Stimulated activated CD4-positive, alpha-beta T cell treated with anti-CD3 and anti-CD28 coated beads, Interleukin-2, amount 100 ng/mL, for 24 hours (primary cell): ENCODE data around the gene VGLL4.
"Not testable (repeated sequence)": the region's sequence is repeated elsewhere in the genome, so short reads cannot be mapped to it uniquely, and the experiment has no call there.

Experiments
- DNase-seq, 2 donors: peaks; one replicate each; pipeline ENCODE4 v3.0.0-alpha.2; 2020

Gene VGLL4

GRCh38 chr3:11546657-11547302, 96.9 kb downstream of the VGLL4 start:
- no peak for DNase-seq

DNA sequence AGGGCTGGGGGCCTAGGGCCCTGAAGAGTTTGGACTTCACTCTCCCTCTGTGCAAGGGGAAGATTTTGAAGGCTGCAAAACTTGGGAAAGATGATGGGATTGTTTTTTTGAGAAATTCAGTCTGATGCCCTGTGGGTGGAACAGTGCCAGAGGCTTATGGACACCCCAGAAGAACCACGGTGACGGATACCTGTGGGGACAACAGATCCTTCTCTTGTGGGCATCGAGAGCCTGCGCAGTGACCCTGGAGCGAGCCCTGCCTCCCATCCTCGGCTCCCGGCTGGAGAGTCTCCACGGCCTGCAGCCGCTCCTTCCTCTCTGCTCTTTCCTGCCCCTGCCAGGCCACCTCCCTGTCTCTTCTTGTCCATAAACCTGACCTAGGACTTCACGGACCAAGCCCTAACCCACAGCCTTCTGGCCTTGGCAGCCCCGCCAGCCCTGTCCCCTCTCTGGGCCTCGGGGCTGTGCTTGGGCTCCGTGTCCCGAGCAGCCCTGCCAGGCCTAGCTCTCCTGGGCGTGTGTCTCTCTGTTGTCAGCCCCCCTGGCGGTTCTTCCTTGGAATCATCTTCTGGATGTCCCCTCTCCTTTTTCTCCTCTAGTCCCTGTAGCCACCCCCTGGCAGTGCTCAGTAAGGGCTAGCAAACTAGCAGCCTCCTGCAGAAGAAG, 98.4 kb downstream of the VGLL4 start:
- DNase-seq, result no peak

DNA sequence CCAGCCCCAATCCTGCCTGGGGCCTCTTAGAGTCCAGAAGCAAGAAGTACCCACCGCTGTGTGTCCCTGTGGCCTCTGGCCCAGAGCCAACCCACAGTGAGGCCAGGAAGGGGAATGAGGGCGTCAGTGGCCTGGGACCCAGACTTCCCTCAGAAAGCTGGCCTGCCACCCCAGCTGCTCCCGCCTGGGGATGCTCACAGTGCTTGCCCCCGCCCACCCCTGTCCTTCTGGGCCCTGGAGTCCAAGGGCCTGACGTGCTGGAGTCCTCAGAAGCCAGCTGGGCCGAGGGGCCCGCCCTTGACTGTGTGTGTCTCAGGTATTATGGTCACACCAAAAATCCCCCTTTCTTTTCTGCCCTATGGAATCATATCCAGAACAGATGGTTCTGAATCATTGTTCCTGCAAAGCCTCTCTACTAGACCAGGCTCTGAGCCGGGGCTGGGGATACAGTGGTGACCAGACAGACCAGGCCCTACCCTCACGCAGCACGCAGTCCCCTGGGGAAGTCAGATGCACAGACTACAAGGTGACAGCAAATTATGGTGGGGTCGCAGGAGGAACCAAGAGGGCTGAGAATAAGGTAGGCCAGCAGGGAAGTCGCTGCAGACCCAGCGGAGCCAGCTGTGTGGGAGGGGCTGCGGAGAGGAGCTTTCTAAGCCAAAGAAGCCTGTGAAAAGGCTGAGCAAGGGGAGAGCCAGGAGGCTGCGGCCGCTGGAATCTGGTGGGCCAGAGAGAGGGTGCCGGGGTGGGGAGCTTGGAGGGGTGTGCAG, 99.1 kb downstream of the VGLL4 start:
- DNase-seq, result no peak

GRCh38 chr3:11543948-11544387, 99.7 kb downstream of the VGLL4 start:
- DNase-seq, result no peak

- DNase-seq, result no peak
Measured at GRCh38 chr3:11543141-11543947, 100.4 kb downstream of the VGLL4 start.

DNA sequence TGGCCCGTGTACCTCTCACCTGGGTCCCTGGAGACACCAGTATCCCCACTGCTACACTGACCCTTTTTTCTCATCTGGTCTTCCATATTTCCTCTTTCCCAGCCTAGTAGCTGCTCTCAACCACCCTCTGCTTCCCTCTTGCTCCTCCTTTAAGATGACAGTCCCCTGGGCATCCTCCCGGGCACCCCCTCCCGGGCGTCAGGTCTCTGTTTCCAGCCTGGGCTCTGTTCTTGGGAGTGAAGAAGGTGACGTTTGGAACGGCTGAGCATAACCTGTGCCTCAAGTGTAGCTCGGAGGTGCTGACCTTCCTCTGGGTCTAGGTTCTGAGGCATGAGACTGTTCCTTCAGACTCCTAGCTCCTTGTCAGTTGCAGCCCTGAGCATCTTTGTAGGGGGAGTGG, 101.2 kb downstream of the VGLL4 start:
- DNase-seq, result no peak

GRCh38 chr3:11541321-11542303, 102.1 kb downstream of the VGLL4 start:
- no peak for DNase-seq

DNA sequence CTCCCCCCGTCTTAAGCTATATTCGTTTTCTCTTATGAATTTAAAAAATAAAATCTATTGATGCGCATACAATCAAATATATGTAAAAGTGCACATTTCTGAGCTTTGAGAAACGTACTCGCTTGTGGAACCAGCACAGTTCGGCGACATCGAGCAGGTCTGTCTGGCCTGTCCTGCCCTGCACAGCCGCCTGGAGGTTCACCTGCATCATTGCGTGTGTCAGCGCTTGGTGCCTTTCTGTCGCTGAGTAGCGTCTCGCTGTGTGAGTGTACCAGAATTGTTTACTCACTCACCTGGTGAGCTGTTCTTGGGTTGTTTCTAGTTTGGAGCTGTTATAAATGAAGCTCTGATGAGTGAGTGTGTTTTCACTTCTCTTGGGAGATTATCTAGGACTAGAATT, 104.0 kb downstream of the VGLL4 start:
- no peak for DNase-seq

GRCh38 chr3:11539218-11539617, 104.5 kb downstream of the VGLL4 start:
- no peak for DNase-seq

DNA sequence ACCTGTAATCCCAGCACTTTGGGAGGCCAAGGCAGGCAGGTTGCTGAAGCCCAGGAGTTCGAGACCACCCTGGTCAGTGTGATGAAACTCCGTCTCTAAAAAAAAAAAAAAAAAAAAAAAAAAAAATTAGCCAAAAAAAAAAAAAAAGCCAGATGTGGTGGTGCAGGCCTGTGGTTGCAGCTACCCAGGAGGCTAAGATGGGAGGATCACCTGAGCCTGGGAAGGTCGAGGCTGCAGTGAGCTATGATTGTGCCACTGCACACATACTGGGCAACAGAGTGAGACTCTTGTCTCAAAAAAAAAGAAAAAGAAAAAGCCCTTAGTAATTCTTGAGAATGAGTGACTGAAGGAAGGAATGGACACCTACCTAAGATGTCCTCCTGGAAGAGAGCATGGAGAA, 105.1 kb downstream of the VGLL4 start:
- DNase-seq, result no peak

GRCh38 chr3:11536936-11537612, 106.6 kb downstream of the VGLL4 start:
- no peak for DNase-seq

DNA sequence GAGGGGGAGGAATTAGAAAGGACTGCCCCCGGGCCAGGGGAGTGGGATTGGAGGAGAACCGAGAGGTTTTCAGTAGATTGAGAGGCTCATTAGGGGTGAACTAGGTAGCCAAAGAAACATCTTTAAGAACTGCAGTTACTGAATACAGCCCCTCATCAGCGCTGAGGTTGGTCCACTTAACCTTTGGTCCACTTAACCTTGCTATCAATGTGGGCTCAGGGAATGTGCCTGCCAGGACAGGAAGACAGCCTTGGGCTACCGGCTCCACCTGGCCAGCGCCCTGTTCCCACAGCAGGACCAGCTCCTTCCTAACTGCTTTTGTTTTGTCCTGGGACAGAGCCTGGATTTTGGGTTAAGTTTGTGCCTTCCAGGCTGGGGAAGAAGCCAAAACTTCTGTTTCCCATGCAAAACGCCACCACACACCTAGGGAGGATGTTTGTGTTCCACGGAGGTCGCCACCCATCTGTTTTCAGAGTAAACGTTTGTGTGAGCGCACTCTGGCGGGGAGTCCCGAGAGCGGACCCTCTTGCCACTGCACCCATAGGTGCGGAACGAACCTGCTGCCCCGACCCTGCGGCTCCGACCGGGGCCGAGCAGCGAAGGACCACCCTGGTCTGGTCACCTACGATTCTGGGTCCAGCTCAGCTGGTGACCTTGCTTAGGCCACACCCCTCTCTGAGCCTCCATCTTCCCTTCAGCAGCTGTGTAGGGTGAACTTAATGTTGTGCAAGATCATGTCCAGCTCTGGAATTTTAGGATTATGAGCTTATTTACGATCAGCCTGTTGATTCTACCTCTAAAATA, 107.4 kb downstream of the VGLL4 start:
- no peak for DNase-seq

DNA sequence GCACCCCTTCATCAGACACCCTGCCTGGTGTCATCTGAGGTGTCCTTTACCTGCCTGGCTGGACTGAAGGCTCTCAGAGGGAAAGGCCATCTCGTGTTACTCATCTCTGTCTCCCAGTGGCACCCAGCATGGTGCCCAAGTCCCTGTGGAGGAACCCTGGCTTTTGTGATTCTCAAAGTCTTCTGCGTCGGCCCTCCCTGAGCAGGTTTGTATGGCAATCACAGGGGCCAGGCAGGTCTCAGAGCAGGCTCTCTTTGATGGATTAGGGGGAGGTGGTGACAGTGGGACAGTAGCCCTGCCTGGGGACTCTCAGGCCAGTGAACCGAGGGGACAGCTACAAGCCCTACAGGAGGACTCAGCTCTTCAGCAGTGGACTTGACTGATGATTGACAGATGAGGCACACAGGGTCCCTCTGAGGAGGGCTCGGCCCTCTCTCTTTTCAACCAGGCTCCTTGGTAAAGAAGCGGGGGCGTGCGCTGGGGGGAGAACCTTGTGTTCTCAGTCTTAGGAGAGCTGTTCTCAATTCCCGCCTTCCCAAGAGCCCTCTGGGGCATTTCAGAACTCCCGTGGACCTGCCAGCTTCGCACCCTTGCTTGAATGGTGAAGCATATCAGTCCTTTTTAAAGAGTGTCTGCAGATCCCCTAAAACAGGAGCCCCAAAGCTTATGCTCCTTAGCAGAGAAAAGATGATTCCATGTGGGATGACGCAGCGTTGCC, 108.3 kb downstream of the VGLL4 start:
- no peak for DNase-seq

DNA sequence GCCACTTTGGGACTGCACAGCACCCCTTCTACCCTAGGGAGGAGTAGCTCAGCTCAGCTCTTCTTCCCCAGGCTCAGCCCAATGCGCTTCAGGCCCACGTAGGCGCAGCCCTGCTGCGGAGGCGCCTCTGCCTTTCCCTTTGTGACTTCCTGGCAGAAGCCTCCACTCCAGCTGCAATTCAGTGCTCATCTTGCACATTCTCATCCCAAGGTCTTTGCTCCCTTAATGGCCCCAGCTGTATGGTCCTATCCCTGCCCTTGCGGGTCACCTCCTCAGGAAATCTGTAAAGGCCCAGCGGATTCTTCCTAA, 109.0 kb downstream of the VGLL4 start:
- DNase-seq, result no peak

- no peak for DNase-seq
Measured at GRCh38 chr3:11534011-11534792, 109.5 kb downstream of the VGLL4 start.

DNA sequence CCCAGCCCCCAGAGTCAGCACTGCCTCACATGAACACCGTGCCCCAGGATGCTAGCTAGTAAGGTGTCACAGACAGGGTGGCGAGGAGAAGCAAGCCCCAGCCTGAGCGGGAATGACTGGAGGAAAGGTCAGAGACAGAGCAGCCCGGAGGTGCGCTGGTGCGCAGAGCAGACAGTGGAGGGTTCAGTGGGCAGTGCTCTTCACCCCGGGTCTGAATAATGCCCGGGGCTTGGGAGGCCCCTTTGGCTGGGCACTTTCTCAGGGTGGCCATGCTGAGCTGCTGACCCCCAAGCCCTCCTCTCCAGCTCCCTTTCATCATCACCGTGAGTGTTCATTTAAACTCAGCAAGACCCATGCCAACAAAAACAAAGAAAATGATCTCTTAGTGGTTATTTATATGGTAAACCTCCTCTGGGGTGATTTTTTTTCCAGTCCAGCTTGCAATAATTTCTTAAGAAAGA, 110.8 kb downstream of the VGLL4 start:
- DNase-seq, result no peak

DNA sequence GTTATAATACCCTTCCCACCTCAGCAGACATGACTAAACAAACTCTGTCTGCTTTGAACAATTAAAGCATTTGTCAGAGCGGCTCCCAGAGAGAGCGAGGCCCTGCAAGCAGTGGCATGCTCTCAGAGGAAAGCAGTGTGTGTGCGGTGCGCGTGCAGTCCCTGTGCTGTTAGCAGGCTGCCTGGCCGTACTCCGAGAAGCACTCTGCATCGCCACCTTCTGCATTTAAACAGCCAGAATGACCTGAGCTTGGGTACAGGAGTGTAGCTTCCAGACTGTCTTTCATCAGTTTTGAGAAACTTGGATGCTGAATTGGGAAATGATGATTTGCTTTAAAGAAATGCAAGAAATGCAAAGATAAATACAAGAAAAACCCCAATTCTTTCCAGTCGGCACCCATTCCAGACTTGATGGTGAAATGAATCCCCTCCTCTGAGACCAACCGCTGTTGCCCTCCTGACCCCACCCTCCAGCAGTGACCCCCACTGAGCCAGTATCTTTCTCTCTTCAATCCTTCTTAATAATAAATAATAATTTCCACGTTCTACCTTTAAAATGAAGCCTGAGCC, 113.5 kb downstream of the VGLL4 start:
- no peak for DNase-seq

- no peak for DNase-seq
Measured at GRCh38 chr3:11529281-11529680, 114.4 kb downstream of the VGLL4 start.

DNA sequence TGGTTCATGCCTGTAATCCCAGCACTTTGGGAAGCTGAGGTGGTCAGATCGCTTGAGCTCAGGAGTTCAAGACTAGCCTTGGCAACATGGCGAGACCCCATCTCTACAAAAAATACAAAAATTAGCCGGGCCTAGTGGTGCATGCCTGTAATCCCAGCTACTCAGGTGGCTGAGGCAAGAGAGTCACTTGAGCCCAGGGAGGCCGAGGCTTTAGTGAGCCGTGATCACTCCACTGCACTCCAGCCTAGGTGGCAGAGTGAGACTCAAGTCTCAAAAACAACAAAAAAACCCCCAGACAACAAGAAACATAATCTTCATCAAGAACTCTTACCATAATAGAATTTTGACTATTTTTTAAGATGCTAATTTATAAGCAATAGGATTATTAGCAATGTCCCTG, 117.6 kb downstream of the VGLL4 start:
- DNase-seq, result not testable (repeated sequence)
